NCI-H187 (cell line): ENCODE results near the gene FUBP3.

ENCODE experiments used
- DNase-seq, 2 experiments: peaks; one replicate each; lab custom pipeline; 2025; lab: John Stamatoyannopoulos, UW

Gene FUBP3

GRCh38 chr9:130634191-130634768 lies 54.9 kb downstream of the FUBP3 start:
- DNase-seq = peak in 1 of 2 experiments; percentile 8

- peak in 1 of 2 experiments; percentile 10 for DNase-seq
These were observed 55.4 kb downstream of the FUBP3 start for GRCh38 chr9:130634801-130635200.

GRCh38 chr9:130635306-130635705 lies 55.9 kb downstream of the FUBP3 start:
- no peak for DNase-seq

- DNase-seq = no peak
These were observed 56.6 kb downstream of the FUBP3 start for GRCh38 chr9:130635721-130636647.

- no peak for DNase-seq
These were observed 57.3 kb downstream of the FUBP3 start for GRCh38 chr9:130636648-130637020.

GRCh38 chr9:130638284-130639123 lies 59.1 kb downstream of the FUBP3 start:
- DNase-seq = no peak

- peak; percentile 51 to 55 for DNase-seq
These were observed 59.9 kb downstream of the FUBP3 start for GRCh38 chr9:130639124-130639765.

GRCh38 chr9:130639866-130640555 lies 60.6 kb downstream of the FUBP3 start:
- DNase-seq = no peak

GRCh38 chr9:130640681-130641080 lies 61.3 kb downstream of the FUBP3 start:
- no peak for DNase-seq

GRCh38 chr9:130642926-130643325 lies 63.5 kb downstream of the FUBP3 start:
- no peak for DNase-seq

GRCh38 chr9:130651221-130651620 lies 71.8 kb downstream of the FUBP3 start:
- DNase-seq = no peak

GRCh38 chr9:130651752-130652151 lies 72.4 kb downstream of the FUBP3 start:
- no peak for DNase-seq

GRCh38 chr9:130654879-130655278 lies 75.5 kb downstream of the FUBP3 start:
- DNase-seq = no peak

GRCh38 chr9:130658893-130659698 lies 79.7 kb downstream of the FUBP3 start:
- no peak for DNase-seq

GRCh38 chr9:130659699-130660248 lies 80.4 kb downstream of the FUBP3 start:
- DNase-seq = no peak

- DNase-seq = no peak
These were observed 80.9 kb downstream of the FUBP3 start for GRCh38 chr9:130660326-130660682.

GRCh38 chr9:130660683-130661450 lies 81.5 kb downstream of the FUBP3 start:
- no peak for DNase-seq

- DNase-seq = no peak
These were observed 82.2 kb downstream of the FUBP3 start for GRCh38 chr9:130661451-130662098.
